Neural cell (in vitro differentiated cells): ENCODE results near the gene SLC16A1.

ENCODE experiments used
- CTCF ChIP-seq: fragments of 450-650 bp; IDR thresholded peaks from 2 replicates; pipeline ENCODE4 v1.5.1; 2014; ENCODE audit warnings: antibody characterized with exemption, mild to moderate bottlenecking, moderate library complexity; ENCODE audit not compliant: poor library complexity, severe bottlenecking
- EZH2 ChIP-seq: fragments of 200-600, 300-800 bp; shearing (Covaris generic), sonication (generic); IDR thresholded peaks from 2 replicates; pipeline ENCODE4 v1.6.1; 2014; ENCODE audit warnings: antibody characterized with exemption, low read length, borderline replicate concordance, mild to moderate bottlenecking; ENCODE audit not compliant: insufficient read depth, poor library complexity, severe bottlenecking
- MXI1 ChIP-seq: fragments of 450-650 bp; conservative IDR thresholded peaks from 2 replicates; pipeline ENCODE4 v1.6.1; 2014; ENCODE audit warnings: antibody characterized with exemption, mild to moderate bottlenecking; ENCODE audit not compliant: poor library complexity, severe bottlenecking
- POLR2AphosphoS5 ChIP-seq: IDR thresholded peaks from 2 replicates; pipeline ENCODE4 v1.6.1; 2012
- RAD21 ChIP-seq: fragments of 450-650 bp; conservative IDR thresholded peaks from 2 replicates; pipeline ENCODE4 v1.6.1; 2014; ENCODE audit warnings: antibody characterized with exemption, mild to moderate bottlenecking, moderate library complexity
- SMC3 ChIP-seq: fragments of 450-650 bp; conservative IDR thresholded peaks from 2 replicates; pipeline ENCODE4 v1.6.1; 2014; ENCODE audit warnings: antibody characterized with exemption, mild to moderate bottlenecking, moderate library complexity; ENCODE audit not compliant: poor library complexity
- TAF1 ChIP-seq: IDR thresholded peaks from 2 replicates; pipeline ENCODE4 v1.6.1; 2012; ENCODE audit warnings: low read depth

- TF ChIP-seq MXI1 = no peak
- no peak for TF ChIP-seq CTCF
- TF ChIP-seq TAF1 = no peak
- no peak for TF ChIP-seq EZH2
- TF ChIP-seq RAD21 = no peak
- no peak for TF ChIP-seq SMC3
- no peak for TF ChIP-seq POLR2AphosphoS5
These were observed 16.2 kb downstream of the SLC16A1 start for GRCh38 chr1:112939810-112940209.
